ENCODE measurements around the gene HIRA.

HIRA gene

GRCh38 chr22:19387575-19387974 lies 44.0 kb downstream of the HIRA start:
- Histone ChIP-seq H3K4me2 (ENCODE audit: low read depth, low read length) (no peak overlapping the region), H3K27me3 (replicated peaks; ENCODE audit: insufficient read depth, low read length) (no peaks in the 10 kb centered on the region), H4K20me1 (ENCODE audit: insufficient read depth, low read length) (no peaks in the 10 kb centered on the region), H3K4me3 (ENCODE audit: low read length) (no peak overlapping the region), H3K4me1 (ENCODE audit: low read length) (no peaks in the 10 kb centered on the region), H3F3A (ENCODE audit: insufficient read depth, low read length) (0 out of 2 replicates have a peak, but pooled peaks cover 3% of the 10 kb centered on the region), H2AFZ (ENCODE audit: low read length) (no peak overlapping the region), H3K27ac (ENCODE audit: low read length) (no peak overlapping the region), H3K36me3 (replicated peaks; ENCODE audit: insufficient read depth, low read length) (peaks cover 22% of the 10 kb centered on the region; the same call in 1 of the 2 replicates), H3K9me3 (replicated peaks; ENCODE audit: insufficient read depth, low read length) (no peaks in the 10 kb centered on the region), H3K9me2 (replicated peaks; ENCODE audit: insufficient read depth, low read length) (no peaks in the 10 kb centered on the region), H3K79me2 (ENCODE audit: low read length) (peaks cover 2% of the 10 kb centered on the region; the same call in 1 of the 2 replicates), H3K9ac (ENCODE audit: low read length) (no peak overlapping the region)
- TF ChIP-seq EZH2phosphoT487 (IDR thresholded peaks at IDR 0.05; ENCODE audit: low read length): no peak
- TF ChIP-seq, protein P1, sequence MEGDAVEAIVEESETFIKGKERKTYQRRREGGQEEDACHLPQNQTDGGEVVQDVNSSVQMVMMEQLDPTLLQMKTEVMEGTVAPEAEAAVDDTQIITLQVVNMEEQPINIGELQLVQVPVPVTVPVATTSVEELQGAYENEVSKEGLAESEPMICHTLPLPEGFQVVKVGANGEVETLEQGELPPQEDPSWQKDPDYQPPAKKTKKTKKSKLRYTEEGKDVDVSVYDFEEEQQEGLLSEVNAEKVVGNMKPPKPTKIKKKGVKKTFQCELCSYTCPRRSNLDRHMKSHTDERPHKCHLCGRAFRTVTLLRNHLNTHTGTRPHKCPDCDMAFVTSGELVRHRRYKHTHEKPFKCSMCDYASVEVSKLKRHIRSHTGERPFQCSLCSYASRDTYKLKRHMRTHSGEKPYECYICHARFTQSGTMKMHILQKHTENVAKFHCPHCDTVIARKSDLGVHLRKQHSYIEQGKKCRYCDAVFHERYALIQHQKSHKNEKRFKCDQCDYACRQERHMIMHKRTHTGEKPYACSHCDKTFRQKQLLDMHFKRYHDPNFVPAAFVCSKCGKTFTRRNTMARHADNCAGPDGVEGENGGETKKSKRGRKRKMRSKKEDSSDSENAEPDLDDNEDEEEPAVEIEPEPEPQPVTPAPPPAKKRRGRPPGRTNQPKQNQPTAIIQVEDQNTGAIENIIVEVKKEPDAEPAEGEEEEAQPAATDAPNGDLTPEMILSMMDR (IDR thresholded peaks at IDR 0.05; ENCODE audit: low read length): no peak
- TF ChIP-seq EZH2 (optimal IDR thresholded peaks at IDR 0.05; ENCODE audit: low read depth, low read length): no peak
- DNase-seq: no peak

- Histone ChIP-seq H3K27me3 (replicated peaks; ENCODE audit: insufficient read depth, low read length) (no peaks in the 10 kb centered on the region), H2AFZ (ENCODE audit: low read length) (no peak overlapping the region), H3K4me2 (ENCODE audit: low read depth, low read length) (no peak overlapping the region), H3K27ac (ENCODE audit: low read length) (no peak overlapping the region), H3K9me2 (replicated peaks; ENCODE audit: insufficient read depth, low read length) (no peaks in the 10 kb centered on the region), H3K36me3 (replicated peaks; ENCODE audit: insufficient read depth, low read length) (peaks cover 25% of the 10 kb centered on the region; the same call in 1 of the 2 replicates), H3K9ac (ENCODE audit: low read length) (no peak overlapping the region), H3F3A (ENCODE audit: insufficient read depth, low read length) (0 out of 2 replicates have a peak, but pooled peaks cover 3% of the 10 kb centered on the region), H3K79me2 (ENCODE audit: low read length) (no peaks in the 10 kb centered on the region), H3K4me3 (ENCODE audit: low read length) (no peak overlapping the region), H4K20me1 (ENCODE audit: insufficient read depth, low read length) (no peaks in the 10 kb centered on the region), H3K9me3 (replicated peaks; ENCODE audit: insufficient read depth, low read length) (no peaks in the 10 kb centered on the region), H3K4me1 (ENCODE audit: low read length) (no peaks in the 10 kb centered on the region)
- no peak for DNase-seq
- TF ChIP-seq EZH2 (optimal IDR thresholded peaks at IDR 0.05; ENCODE audit: low read depth, low read length) (no peak), EZH2phosphoT487 (IDR thresholded peaks at IDR 0.05; ENCODE audit: low read length) (no peak)
- TF ChIP-seq, protein P1 (IDR thresholded peaks at IDR 0.05; ENCODE audit: low read length): no peak
These were observed 44.5 kb downstream of the HIRA start for GRCh38 chr22:19387038-19387437.

- H3K4me1 ChIP-seq (ENCODE audit: low read length): no peaks in the 10 kb centered on the region
- H3F3A ChIP-seq (ENCODE audit: insufficient read depth, low read length): 0 out of 2 replicates have a peak, but pooled peaks cover 3% of the 10 kb centered on the region
- no peaks in the 10 kb centered on the region for H3K27me3 ChIP-seq (replicated peaks; ENCODE audit: insufficient read depth, low read length)
- no peaks in the 10 kb centered on the region for H4K20me1 ChIP-seq (ENCODE audit: insufficient read depth, low read length)
- H3K9ac ChIP-seq (ENCODE audit: low read length): no peak overlapping the region
- H3K4me3 ChIP-seq (ENCODE audit: low read length): no peak overlapping the region
- no peak overlapping the region for H3K27ac ChIP-seq (ENCODE audit: low read length)
- no peak overlapping the region for H2AFZ ChIP-seq (ENCODE audit: low read length)
- no peak for DNase-seq
- H3K4me2 ChIP-seq (ENCODE audit: low read depth, low read length): no peak overlapping the region
- H3K9me3 ChIP-seq (replicated peaks; ENCODE audit: insufficient read depth, low read length): no peaks in the 10 kb centered on the region
- peaks cover 30% of the 10 kb centered on the region; the same call in 1 of the 2 replicates for H3K36me3 ChIP-seq (replicated peaks; ENCODE audit: insufficient read depth, low read length)
- TF ChIP-seq, protein P1 (IDR thresholded peaks at IDR 0.05; ENCODE audit: low read length): no peak
- no peak for TF ChIP-seq EZH2 (optimal IDR thresholded peaks at IDR 0.05; ENCODE audit: low read depth, low read length)
- no peak for TF ChIP-seq EZH2phosphoT487 (IDR thresholded peaks at IDR 0.05; ENCODE audit: low read length)
- no peaks in the 10 kb centered on the region for H3K79me2 ChIP-seq (ENCODE audit: low read length)
- H3K9me2 ChIP-seq (replicated peaks; ENCODE audit: insufficient read depth, low read length): no peaks in the 10 kb centered on the region
These were observed 45.3 kb downstream of the HIRA start for GRCh38 chr22:19386248-19386647.
